ENCODE results near the gene LRBA. TPM values are rescaled to one million over a fixed set of nuclear protein-coding genes. Genes with fewer than 3 reads are reported as not detected.

The LRBA gene
- total RNA-seq, 1 donor from 2014 or later, result 16.9 TPM

DNA sequence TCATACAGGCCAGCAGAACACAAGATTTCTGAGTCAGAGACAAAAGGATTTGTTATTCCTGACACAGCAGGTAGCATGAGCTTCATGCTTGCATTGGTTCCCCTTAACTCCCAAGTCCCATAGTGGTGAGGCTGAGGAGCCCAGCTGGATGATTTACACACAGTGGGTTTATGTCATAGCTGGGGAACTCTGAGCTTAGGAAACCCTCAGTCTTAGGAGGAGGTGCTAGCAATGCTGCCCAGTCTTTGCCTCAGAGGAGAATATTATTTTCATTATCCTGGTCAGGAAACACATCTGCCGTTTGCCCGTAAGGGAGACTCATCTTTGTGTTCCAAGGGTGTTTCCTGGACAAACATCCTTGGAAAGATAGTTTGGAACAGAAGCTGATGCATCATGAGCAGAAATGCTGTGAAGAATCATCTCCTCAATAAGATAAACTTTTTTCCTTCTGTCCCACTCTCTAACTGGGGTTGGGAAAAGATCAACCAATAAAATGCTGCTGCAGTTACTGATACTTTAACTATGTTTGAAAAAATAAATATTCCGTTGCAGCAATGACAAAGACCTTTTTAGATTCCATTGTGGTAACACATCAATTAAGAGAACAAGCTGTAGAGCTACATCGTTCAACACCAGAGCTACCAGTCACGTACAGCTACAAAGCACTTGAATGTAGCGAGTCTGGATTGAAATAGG, 790.0 kb downstream of the LRBA start:
- intact Hi-C loops (cut with DNase I), result no loop called here
- ATAC-seq (peak; percentile 8), DNase-seq (ENCODE audit: missing footprints) (no peak)

DNA sequence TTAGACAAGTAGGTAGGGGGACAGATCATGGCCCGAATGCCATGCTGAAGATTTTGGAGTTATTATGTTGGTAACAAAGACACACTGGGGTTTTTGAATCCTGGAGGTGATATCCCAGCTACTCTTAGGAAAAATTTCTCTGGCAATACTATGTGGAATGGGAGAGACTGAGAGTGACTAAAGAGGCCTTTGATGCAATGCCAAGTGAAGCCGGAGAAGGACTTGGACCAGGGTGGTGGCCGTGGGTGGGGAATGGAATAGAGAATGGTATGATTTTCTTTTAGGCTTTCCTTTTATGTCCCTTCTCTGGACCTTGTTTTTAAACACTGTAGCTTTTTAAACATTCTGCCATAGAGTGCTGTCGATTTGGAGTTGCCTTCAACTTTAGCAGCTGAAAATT, 795.2 kb downstream of the LRBA start:
- no peak for DNase-seq (ENCODE audit: missing footprints)
- ATAC-seq, result no peak
- intact Hi-C loops (cut with DNase I), result no loop called here

DNA sequence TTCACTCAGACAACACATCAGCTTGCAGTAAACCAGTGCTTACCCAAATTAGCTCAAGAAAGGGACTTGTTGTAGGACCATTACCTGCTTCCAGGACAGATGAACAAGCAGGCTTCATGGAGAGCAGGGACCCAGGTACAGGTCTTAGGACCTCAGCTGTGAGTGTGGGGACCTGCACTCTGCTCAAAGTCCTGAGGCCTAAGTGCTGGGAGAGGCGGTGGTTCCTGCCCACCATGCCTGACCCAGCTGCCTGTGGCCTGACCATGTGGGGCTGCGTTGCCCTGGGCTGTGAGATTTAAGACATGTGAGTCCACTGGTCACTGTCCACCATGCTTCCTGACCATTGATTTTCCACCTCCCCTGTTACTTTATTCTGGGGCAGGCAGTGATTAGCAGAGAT, 796.6 kb downstream of the LRBA start:
- no peak for ATAC-seq
- intact Hi-C loops (cut with DNase I), result no loop called here
- no peak for DNase-seq (ENCODE audit: missing footprints)

DNA sequence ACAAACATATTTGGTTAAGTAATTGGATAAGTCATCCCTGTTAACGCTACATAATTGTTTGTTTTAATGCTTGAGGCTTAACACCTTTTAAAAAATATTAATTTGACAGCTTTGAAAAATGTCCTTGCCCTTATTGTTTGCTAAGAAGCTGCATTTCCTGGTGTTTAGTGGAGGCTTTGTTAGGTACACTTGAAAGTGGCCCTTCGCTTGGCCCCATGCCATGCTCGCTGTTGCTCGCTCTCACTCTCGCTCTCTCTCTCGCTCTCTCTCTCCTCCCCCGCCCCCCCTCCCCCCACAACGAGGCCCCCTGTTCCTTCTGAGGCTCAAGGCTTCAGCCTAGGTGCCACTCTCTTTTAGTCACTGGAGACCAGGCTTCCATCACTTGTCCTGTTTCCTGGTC, 797.3 kb downstream of the LRBA start:
- DNase-seq (ENCODE audit: missing footprints) (no peak), ATAC-seq (no peak)
- intact Hi-C loops (cut with DNase I), result no loop called here

DNA sequence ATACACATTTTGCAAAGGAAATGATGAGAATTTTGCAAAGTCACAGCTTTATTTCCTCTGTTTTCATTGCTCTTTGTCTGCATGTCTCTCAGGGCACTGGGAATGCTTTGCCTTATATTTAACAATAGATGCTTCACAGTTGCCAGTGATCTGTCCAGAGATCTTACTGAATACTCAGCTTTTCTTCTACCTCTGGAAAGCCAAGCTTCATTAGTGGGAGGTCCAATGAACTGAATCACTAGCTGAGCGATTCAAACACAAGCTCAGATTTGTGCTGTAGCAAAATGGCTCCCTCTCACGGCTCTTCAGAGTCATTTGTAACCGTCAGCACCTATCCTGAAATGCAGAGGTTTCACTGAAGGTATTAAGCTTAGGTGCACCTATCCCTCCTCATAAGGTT, 797.9 kb downstream of the LRBA start:
- intact Hi-C loops (cut with DNase I), result no loop called here
- DNase-seq (ENCODE audit: missing footprints) (no peak), ATAC-seq (no peak)

DNA sequence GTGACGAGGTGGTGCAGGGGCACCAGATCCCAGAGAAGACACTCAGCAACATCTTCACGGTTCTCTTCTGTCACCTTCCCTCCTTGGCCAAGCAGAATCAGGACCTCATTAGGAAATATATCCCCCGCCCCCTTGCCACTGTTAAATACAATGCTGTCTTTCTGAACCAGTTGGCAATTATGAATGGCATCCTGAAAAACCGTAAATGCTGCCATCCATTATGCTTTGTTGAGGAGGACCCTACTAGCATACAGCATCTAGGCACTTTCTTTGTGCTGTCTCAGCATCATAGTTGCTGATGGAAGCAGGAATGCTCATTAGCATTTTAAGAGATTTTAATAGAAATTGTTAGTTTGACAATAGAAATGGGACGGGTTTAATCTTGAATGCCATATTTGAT, 798.4 kb downstream of the LRBA start:
- ATAC-seq (no peak), DNase-seq (ENCODE audit: missing footprints) (no peak)
- intact Hi-C loops (cut with DNase I), result no loop called here

DNA sequence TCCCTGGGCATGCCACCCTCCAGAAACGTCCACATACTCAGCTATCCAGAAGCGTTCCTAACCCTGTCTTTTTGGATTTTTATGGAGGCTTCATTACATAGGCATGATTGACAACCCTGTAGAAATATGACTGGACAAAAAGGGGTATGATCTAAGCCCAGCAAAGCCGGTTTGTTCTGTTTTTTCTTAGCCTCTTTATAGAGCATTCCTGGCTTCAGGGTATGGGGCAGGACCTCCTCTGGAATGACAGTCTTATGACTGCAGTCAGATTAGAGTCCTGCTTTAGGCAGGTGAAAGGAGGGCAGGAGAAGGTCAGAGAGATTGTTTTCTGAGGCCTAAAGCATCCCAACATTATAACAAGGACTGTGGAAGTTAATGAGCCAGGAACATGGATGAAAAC, 799.5 kb downstream of the LRBA start:
- ATAC-seq, result no peak
- intact Hi-C loops (cut with DNase I), result no loop called here
- no peak for DNase-seq (ENCODE audit: missing footprints)

Other genes starting within 250 kb of the LRBA start
- gene RPS3A, start 84.3 kb upstream of the LRBA start, total RNA-seq, result 1,086 TPM